ENCODE measurements around the gene DMD.

GRCh38 chrX:32867781-32868523, 343.4 kb downstream of the DMD start:
- TF ChIP-seq CTCF (IDR thresholded peaks at IDR 0.05; ENCODE audit: insufficient read depth, low read depth, low read length) (no peak), EZH2 (IDR thresholded peaks at IDR 0.05; ENCODE audit: insufficient read depth, low read length) (no peak)

All from astrocyte (in vitro differentiated cells and primary cell).